GM18517 (cell line): ENCODE measurements around the gene OR5K4.
"Not testable (repeated sequence)": the region's sequence is repeated elsewhere in the genome, so short reads cannot be mapped to it uniquely, and the experiment has no call there.

ENCODE experiments used
- ATAC-seq: cut with Tn5 transposase; IDR thresholded peaks from one replicate; pipeline ENCODE4 v1.9.1; 2021; ENCODE audit warnings: mild to moderate bottlenecking, moderate library complexity; ENCODE audit not compliant: unreplicated experiment

The OR5K4 gene

DNA sequence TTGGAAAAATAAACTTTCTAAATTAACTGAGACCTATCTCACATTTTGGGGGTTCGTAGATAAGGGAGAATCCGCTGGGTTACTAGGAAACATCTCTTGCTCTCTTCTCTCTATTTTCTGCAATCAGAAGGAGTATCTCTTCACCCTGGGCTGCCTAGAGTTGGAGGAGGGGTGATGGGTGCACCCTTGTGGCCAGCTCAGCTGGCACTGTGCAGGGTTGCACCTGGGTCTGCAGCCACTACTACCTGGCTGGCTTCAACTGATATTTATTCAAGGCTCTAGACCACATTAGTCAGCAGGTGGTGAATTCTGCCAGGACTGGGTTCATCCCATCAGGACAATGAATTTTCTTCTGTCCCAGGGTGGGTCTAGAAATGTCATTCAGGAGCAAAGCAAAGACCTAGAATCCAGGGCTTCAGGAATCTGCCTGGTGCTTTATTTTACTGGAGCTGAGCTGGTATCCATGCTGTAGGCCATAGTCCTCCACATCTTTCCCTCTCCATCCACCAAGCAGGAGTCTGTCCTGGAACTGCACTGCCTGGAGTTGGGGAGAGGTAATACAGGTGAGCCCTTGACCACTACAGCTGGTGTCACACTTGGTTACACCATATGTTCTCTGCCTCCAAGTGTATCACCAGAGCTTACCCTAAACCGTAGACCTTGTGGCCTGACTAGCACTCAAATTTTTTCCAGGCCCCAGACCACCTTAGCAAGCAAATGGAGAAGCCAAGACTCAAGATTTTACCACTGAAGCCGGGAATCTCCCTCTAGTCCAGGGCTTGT lies 14.0 kb downstream of the OR5K4 start:
- ATAC-seq = no peak

DNA sequence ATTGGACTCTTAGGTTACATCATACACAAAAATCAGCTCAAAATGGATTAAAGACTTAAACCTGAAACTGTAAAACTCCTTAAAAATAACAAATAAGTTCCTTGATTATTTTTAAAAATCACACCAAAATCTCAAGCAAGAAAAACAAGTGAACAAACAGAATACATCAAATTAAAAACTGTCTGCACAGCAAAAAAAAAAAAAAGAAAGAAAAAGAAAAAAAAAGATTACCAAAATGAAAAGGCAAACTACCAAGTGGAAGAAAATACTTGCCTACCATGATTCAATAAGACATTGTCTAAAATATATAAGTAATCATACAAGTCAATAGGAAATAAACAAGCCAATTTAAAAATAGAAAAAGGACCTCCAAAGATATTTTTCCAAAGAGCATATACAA lies 17.5 kb downstream of the OR5K4 start:
- no peak for ATAC-seq

DNA sequence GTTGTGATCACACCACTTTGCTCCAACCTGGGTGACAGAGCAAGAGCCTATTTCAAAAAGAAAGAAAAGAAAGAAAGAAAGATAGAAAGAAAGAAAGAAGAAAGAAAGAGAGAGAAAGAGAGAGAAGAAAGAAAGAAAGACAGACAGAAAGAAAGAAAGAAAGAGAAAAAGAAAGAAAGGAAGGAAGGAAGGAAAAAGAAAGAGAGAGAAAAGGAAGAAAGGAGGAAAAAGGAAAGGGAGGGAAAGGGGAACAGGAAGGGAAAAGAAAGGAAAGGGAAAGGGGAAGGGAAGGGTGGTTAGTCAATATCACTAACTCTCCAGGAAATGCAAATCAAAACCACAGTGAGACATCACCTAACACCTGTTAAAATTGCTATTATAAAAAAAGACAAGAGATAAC lies 18.2 kb downstream of the OR5K4 start:
- ATAC-seq = no peak

DNA sequence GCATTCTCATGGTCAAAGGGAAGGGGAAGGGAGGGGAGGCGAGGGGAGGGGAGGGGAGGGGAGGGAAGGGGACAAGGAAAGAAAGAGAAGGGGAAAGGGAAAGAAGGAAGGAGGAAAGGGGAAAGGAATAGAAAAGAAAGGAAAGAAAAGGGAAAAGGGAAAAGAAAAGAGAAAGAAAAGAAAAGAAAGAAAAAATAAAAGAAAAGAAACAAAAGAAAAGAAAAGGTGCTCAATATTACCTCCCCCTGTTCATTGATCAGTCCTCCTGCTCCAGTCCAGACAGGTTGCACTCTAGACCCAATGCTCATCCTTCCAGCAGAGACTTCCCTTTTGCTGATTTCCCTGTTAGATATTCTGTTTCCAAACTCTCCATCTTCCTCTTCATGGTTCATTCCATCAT lies 18.8 kb downstream of the OR5K4 start:
- ATAC-seq = no peak

DNA sequence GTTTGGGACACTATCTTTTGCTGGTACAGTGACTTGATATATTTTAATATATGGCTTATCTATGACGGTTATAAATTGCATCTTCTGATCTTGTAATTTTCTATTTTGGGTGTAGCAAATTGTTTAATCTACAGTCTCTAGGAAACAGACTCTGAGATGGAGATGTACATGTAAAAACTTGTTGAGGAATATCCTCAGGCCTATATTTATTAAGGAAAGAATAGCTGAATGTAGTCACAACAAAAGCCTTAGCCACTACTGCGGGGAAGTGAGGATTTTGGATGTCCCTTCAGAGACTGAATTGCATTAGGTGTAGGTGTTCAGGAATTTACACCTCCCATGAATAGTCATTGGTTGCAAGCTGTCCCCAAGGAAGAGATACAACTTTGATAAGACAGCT lies 23.0 kb downstream of the OR5K4 start:
- ATAC-seq = no peak

DNA sequence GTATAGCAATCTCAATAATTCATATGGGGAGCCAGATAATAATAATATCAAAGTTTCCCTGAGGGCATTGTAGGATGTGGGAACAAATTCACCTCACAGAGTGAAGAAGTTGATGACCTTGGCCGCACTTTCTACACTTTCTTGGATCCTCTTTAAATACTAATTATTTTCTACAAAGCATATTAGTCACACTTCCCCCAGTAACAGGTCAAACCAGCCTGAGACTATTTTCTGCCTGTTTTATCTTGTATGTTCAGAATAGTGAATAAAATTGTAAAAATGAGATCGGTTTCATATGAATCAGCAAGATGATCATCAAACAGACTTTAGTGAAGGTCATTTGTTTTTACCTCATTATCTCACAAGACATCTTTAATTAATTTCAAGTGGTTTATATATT lies 34.5 kb downstream of the OR5K4 start:
- no peak for ATAC-seq

DNA sequence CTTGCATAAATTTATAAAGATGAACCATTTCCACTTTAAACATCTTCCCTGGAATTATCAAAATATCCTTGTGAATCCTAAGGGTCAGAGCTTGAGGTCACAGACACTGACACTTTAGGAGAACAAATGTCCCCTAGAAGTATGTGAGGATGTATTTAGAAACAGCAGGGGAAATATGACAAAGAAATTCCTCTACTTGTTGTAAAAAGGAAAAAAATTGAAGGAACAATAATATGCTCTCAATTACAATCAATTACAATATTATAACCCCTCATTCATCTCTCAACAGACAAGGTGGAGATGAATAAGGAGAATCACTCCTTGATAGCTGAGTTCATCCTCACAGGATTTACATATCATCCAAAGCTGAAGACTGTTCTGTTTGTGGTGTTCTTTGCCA lies 36.7 kb downstream of the OR5K4 start, which contains the start of gene OR5K3:
OR5K3 (plus strand) TSS at position 301 of the 400 bp plus-strand sequence; CDS start at position 301, 0 bp downstream.
- ATAC-seq = no peak

DNA sequence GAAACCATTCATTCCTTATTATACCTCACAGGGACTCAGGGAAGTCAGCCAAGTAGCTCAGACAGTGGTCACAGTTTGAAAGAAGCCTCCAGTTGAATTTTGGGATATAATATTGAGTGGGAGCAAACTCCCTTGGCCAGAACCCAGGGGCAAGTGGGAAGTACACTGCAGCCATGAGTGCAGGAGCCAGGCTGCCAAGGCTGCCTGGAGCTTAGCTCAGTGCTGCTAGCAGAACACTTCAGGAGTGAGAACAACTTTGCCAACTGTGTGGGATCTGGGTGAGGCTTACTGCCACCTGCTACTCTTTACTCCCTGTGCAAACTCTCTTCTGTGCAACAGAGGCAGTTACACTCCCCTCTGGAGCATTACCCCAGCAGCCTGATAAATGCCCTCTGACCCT lies 41.4 kb downstream of the OR5K4 start:
- ATAC-seq = no peak

DNA sequence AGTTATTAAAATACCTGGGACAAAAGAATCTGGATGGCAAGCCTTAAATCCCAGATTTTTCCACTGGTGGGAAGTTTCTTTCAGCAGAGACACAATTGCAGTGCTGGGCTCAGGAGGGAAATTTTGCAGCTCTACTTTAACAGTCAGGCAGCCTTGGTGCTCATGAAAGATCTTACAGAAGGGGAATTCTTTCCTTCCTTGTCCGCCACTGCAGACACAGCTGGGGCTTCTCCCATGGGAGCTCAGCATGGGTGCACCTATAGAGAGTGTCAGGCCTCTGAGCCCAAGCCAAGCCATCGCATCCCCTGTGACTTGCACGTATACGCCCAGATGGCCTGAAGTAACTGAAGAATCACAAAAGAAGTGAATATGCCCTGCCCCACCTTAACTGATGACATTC lies 42.8 kb downstream of the OR5K4 start:
- ATAC-seq = not testable (repeated sequence)

DNA sequence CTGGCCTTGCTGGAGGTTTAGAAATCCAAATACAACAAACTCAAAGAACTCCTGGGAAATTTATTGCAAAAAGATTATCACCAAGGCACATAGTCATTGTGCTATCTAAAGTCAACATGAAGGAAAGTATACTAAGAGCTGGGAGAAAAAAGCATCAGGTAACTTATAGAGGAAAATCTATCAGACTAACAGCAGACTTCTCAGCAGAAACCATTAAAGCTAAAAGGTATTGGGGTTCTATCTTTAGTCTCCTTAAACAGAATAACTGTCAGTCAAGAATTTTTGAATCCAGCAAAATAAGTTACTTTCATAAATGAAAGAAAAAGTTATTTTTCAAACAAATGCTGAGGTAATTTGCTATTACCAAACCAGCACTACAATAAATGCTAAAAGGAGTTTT lies 44.9 kb downstream of the OR5K4 start:
- ATAC-seq = no peak

DNA sequence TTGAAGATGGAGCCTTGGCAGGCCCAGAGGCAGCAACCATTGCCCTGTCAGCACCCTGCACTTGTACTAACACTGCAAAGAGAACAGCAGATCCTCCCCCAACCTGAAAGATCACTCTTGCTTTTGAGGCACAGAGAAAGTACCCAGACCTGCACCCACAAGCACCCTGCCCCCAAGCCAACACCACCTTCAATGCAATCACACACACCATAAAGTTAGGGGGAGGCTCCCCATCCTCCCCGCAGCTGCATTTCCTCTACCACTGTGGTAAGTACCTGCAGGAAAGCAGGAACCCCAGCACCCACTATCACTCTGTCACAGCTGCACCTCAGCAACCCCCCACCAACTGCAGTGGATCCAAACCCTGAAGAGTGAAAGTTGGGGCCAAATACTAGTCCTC lies 48.9 kb downstream of the OR5K4 start:
- no peak for ATAC-seq

DNA sequence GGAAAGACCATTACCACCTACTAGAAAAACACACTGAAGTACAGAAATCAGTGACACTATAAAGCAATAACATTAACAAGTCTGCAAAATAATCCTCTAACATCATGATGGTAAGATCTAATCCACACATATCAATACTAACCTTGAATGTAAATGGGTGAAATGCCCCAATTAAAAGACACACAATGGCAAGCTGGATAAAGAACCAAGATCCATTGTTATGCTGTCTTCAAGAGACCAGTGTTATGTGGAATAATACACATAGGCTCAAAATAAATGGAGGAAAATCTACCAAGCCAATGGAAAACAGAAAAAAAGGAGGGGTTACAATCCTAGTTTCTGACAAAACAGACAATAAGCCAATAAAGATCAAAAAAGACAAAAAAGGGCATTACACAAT lies 50.4 kb downstream of the OR5K4 start:
- no peak for ATAC-seq
